ACC112 (cell line): ENCODE results near the gene TPRN.
A peak's percentile ranks its signal among the peaks of the same experiment; 100 is the strongest.
"Not testable (repeated sequence)": the region's sequence is repeated elsewhere in the genome, so short reads cannot be mapped to it uniquely, and the experiment has no call there.

ENCODE experiments used
- H2AFZ ChIP-seq: fragments of 200-600 bp; sonication (generic); one replicate; pipeline ENCODE4 v1.6.0; 2017; ENCODE audit warnings: antibody characterized with exemption, low read length; ENCODE audit not compliant: unreplicated experiment
- H3K27ac ChIP-seq: fragments of 200-600 bp; sonication (generic); 2 replicates; pipeline ENCODE4 v1.5.1; 2014; ENCODE audit warnings: low read depth, mild to moderate bottlenecking, antibody characterized with exemption, low read length, moderate library complexity
- H3K27me3 ChIP-seq: fragments of 200-600 bp; sonication (generic); 2 replicates; pipeline ENCODE4 v1.6.1; 2014; ENCODE audit warnings: mild to moderate bottlenecking, antibody characterized with exemption, low read length, moderate library complexity, mixed read lengths; ENCODE audit not compliant: insufficient read depth
- H3K36me3 ChIP-seq: fragments of 200-600 bp; sonication (generic); 2 replicates; pipeline ENCODE4 v1.6.1; 2016; ENCODE audit warnings: mild to moderate bottlenecking, antibody characterized with exemption, low read length, moderate library complexity, mixed read lengths; ENCODE audit not compliant: insufficient read depth
- H3K4me1 ChIP-seq: fragments of 200-600 bp; sonication (generic); one replicate; pipeline ENCODE4 v1.6.1; 2016; ENCODE audit warnings: low read length, mixed read lengths; ENCODE audit not compliant: insufficient read depth, unreplicated experiment, control insufficient read depth
- H3K4me3 ChIP-seq: fragments of 200-600 bp; sonication (generic); 2 replicates; pipeline ENCODE4 v1.5.1; 2014; ENCODE audit warnings: mild to moderate bottlenecking, low read depth, low read length
- H3K79me2 ChIP-seq: fragments of 200-600 bp; sonication (generic); one replicate; pipeline ENCODE4 v1.6.0; 2016; ENCODE audit warnings: low read length; ENCODE audit not compliant: control insufficient read depth, unreplicated experiment, insufficient read depth

The TPRN gene

GRCh38 chr9:137200311-137201204, at the start of gene TPRN:
Gene TPRN, minus strand, starts transcription at chr9:137200741. Its CDS starts 30 bp downstream, at chr9:137200711.
- Histone ChIP-seq H3K4me3 (peak within 1 kb of the TSS; percentile 82), H3K4me1 (peaks cover 21% of the 10 kb centered on the region), H3K79me2 (peaks cover 21% of the 10 kb centered on the region), H2AFZ (peak within 1 kb of the TSS; percentile 65), H3K36me3 (no peaks in the 10 kb centered on the region), H3K27me3 (no peaks in the 10 kb centered on the region), H3K27ac (no peak within 1 kb of the TSS)

- H3K27me3 ChIP-seq, result no peaks in the 10 kb centered on the region
- peaks cover 15% of the 10 kb centered on the region for H3K4me1 ChIP-seq
- H3K79me2 ChIP-seq, result peaks cover 14% of the 10 kb centered on the region
- no peak overlapping the region for H3K4me3 ChIP-seq
- peaks cover 3% of the 10 kb centered on the region; the same call in 1 of the 2 replicates for H3K36me3 ChIP-seq
- no peak overlapping the region for H2AFZ ChIP-seq
- H3K27ac ChIP-seq, result no peak overlapping the region
Observed at GRCh38 chr9:137247916-137248175, 47.3 kb upstream of the TPRN start.

- H3K4me3 ChIP-seq, result no peak overlapping the region
- no peak overlapping the region for H2AFZ ChIP-seq
- H3K36me3 ChIP-seq, result peaks cover 7% of the 10 kb centered on the region; the same call in 1 of the 2 replicates
- peaks cover 20% of the 10 kb centered on the region for H3K4me1 ChIP-seq
- H3K27ac ChIP-seq, result no peak overlapping the region
- H3K79me2 ChIP-seq, result peaks cover 19% of the 10 kb centered on the region
- H3K27me3 ChIP-seq, result no peaks in the 10 kb centered on the region
Observed at GRCh38 chr9:137247135-137247915, 46.8 kb upstream of the TPRN start.

GRCh38 chr9:137245450-137246421, 45.2 kb upstream of the TPRN start:
- Histone ChIP-seq H3K27ac (no peak overlapping the region), H3K4me1 (peaks cover 20% of the 10 kb centered on the region), H3K36me3 (peaks cover 15% of the 10 kb centered on the region; the same call in 1 of the 2 replicates), H3K4me3 (no peak overlapping the region), H2AFZ (no peak overlapping the region), H3K27me3 (no peaks in the 10 kb centered on the region), H3K79me2 (peaks cover 28% of the 10 kb centered on the region)

- H3K27ac ChIP-seq, result no peak overlapping the region
- peaks cover 28% of the 10 kb centered on the region for H3K79me2 ChIP-seq
- H3K4me1 ChIP-seq, result peaks cover 20% of the 10 kb centered on the region
- H3K27me3 ChIP-seq, result no peaks in the 10 kb centered on the region
- no peak overlapping the region for H2AFZ ChIP-seq
- H3K4me3 ChIP-seq, result no peak overlapping the region
- H3K36me3 ChIP-seq, result peaks cover 15% of the 10 kb centered on the region; the same call in 1 of the 2 replicates
Observed at GRCh38 chr9:137244486-137245449, 44.2 kb upstream of the TPRN start.

GRCh38 chr9:137243626-137244485, 43.3 kb upstream of the TPRN start:
- peaks cover 15% of the 10 kb centered on the region; the same call in 1 of the 2 replicates for H3K36me3 ChIP-seq
- H3K27me3 ChIP-seq, result no peaks in the 10 kb centered on the region
- peak overlapping the region; percentile 99; the same call in 1 of the 2 replicates for H3K4me3 ChIP-seq
- no peak overlapping the region for H3K27ac ChIP-seq
- H3K4me1 ChIP-seq, result peaks cover 22% of the 10 kb centered on the region
- no peak overlapping the region for H2AFZ ChIP-seq
- H3K79me2 ChIP-seq, result peaks cover 31% of the 10 kb centered on the region

- peak overlapping the region; percentile 99; the same call in 1 of the 2 replicates for H3K4me3 ChIP-seq
- not testable (repeated sequence) for H3K27me3 ChIP-seq, H2AFZ ChIP-seq, H3K27ac ChIP-seq
- H3K36me3 ChIP-seq, result peaks cover 15% of the 10 kb centered on the region; the same call in 1 of the 2 replicates
- H3K4me1 ChIP-seq, result peaks cover 28% of the 10 kb centered on the region
- H3K79me2 ChIP-seq, result peaks cover 37% of the 10 kb centered on the region
Observed at GRCh38 chr9:137243266-137243625, 42.7 kb upstream of the TPRN start.

GRCh38 chr9:137242269-137243203, 42.0 kb upstream of the TPRN start:
- H3K4me3 ChIP-seq, result peak overlapping the region; percentile 99
- no peak overlapping the region for H2AFZ ChIP-seq
- peaks cover 15% of the 10 kb centered on the region; the same call in 1 of the 2 replicates for H3K36me3 ChIP-seq
- peaks cover 39% of the 10 kb centered on the region for H3K79me2 ChIP-seq
- peak overlapping the region; percentile 68; the same call in 1 of the 2 replicates for H3K27ac ChIP-seq
- H3K4me1 ChIP-seq, result peaks cover 30% of the 10 kb centered on the region
- no peaks in the 10 kb centered on the region for H3K27me3 ChIP-seq
